GM19193 (cell line): ENCODE data around the gene KRTDAP.

Experiments
- POLR2A ChIP-seq: IDR thresholded peaks from 4 replicates; pipeline ENCODE4 v1.6.1; 2011; ENCODE audit not compliant: insufficient read depth, insufficient read length; ENCODE audit errors: extremely low read depth

Gene KRTDAP, protein sequence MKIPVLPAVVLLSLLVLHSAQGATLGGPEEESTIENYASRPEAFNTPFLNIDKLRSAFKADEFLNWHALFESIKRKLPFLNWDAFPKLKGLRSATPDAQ

DNA sequence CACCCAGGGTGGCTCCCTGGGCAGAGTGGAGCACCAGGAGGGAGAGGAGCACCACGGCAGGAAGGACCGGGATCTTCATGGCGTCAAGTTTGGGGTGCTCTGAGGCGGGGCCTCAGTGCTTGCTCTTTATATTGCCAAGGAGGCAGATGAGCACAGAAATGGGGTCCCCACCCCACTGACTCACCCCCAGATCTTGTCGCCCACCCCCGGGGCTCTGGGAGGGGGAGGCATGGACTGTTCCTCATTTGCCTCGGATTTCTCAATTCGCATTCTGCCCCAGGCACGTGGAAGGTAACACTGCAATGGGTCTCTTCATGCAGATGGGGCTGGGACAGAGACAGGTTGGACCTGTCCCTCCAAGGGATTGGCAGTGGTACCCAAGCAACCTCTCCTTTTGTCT, at the start of gene KRTDAP:
KRTDAP (minus strand) TSS at position 101 of the 400 bp plus-strand sequence; CDS start at position 79, 22 bp downstream.
- TF ChIP-seq POLR2A, result no peak

DNA sequence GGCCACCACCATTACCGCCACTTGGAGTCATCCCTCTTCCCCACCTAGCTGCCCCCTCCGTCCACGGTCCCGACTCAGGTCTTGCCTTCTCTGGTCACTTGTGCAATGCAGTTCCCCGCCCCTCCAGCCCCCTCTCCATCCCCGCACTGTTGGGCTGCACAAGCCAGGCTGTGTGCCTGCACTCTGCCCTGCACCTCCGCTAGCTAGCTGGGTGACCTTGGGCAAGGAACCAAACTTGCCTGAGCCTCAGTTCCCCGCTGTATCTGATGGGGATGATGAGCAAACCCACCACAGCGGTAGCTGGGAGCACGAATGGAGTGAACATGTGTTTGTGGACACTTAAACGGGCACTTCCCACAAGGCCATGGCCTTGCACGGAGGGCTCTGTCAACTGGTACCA, 49.6 kb upstream of the KRTDAP start:
- no peak for TF ChIP-seq POLR2A

DNA sequence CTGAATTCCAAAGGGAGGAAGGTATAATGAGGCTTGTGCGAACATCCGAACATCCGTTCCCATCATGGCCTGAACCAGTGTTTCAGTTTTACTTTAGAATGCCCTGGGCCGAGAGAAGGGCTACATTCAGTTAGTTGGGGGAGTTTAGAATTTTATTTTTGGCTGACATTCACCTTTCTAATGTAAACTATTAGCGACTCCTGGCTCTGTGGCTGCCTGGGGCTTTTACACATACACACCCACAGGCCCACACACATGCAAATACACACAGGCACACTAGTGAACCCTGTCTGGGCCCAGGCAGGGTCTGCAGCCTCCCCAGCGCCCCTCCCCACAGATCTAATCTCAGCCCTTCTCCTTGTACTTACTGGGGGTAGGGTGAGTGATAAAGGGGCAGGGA, 49.0 kb upstream of the KRTDAP start:
- no peak for TF ChIP-seq POLR2A

DNA sequence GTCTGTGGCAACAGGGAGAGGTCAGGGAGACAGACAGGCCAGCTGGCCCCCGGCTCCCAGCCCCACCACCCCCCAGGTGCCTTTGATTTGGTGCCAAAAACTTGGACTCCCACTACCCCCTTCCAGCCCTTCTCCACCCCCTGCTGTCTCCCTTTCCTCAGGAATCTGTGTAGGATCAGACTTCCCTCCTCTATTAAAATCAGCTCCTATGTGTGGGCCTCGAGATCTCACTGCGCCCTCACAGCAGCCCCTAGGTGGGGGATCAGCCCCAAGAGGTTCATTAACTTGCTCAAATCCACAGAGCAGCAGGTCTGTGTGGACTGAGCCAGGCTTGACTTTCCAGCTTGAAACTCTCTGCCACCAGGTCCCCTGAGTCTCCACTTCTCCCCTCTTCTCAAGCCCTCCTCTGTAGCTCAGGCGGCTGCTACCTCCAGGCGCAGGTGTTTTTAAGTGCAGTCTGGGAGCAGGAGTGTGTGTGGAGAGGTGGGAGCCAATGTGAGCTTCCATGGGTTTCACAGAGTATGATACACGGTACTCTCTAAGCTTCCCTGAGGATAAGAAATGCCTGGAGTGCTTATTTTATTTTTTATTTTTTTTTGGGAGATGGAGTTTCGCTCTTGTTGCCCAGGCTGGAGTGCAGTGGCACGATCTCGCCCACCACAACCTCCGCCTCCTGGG, 44.7 kb upstream of the KRTDAP start:
- TF ChIP-seq POLR2A, result no peak

DNA sequence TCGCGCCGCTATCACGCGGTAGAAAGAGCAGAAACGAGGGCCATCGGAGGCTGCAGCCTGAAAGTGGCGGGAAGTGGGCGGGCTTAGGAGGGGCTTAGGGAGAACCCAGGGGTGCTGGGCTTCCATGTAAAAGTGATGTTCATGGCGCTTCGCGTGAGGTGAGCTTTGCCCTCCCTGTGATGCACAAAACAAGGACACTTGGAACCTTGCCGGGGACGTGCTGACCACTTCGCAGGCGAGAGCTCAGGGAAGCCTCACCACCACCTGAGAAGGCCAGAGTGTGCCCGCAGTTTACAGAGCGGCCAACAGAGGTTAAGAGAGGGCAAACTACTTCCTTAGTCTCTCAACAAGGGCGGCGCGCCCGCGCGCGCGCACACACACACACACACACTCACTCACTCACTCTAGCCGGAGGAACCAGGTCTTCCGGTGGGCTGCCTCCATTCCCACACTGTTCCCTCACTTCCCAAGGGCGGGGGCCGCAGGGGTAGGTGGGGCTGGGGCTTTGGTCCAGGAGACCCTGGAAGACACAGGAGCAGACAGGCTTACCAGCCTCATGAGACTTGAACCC, 43.6 kb upstream of the KRTDAP start:
- TF ChIP-seq POLR2A, result no peak

DNA sequence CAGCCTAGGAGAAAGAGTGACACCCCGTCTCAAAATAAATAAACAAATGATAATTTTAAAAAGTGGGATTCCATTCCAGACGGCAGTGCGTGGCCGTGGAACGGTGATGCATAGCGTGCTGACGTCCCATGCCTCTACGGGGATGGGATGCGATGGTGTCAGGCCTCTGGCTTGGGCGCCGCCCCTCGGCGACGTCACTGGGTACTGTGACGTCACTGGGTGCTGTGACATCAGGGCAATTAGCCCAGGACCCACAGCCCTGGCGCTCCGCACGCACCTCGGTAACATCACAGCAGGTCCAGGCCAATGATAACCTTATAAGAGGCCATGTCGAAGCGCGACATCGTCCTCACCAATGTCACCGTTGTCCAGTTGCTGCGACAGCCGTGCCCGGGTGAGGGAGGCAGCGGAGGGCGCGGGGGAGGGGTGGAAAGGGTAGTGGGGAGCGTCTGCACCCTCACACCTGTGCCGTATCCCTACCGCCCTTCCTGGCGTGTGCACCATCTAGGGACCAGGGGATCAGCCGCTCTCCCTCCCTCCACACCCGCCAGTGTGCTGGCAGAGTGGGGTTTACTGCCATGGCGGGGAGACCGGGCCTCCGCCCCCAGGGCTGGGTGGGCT, 43.0 kb upstream of the KRTDAP start, which contains the start of gene GAPDHS:
GAPDHS (plus strand) TSS at position 256 of the 621 bp plus-strand sequence; CDS start at position 328, 72 bp downstream.
- no peak for TF ChIP-seq POLR2A

DNA sequence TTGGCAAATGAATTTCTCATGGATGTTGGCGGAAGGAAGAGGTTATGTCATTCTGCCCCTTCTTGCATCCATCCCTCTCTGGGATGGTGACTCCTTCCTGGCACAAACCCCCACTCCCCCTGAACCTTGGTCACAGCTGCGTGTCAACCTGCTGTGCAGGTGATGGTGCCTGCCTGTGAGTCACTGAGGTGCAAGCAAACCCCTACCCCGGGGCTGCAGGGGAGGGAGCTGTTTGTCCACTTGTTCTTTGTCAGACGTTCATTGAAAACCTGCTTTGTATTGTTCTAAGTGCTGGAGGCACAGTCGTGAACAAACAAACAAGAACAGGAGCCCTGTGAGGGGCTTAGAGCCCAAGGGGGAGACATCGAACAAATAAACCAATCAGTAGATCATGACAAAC, 41.0 kb upstream of the KRTDAP start:
- TF ChIP-seq POLR2A, result no peak

DNA sequence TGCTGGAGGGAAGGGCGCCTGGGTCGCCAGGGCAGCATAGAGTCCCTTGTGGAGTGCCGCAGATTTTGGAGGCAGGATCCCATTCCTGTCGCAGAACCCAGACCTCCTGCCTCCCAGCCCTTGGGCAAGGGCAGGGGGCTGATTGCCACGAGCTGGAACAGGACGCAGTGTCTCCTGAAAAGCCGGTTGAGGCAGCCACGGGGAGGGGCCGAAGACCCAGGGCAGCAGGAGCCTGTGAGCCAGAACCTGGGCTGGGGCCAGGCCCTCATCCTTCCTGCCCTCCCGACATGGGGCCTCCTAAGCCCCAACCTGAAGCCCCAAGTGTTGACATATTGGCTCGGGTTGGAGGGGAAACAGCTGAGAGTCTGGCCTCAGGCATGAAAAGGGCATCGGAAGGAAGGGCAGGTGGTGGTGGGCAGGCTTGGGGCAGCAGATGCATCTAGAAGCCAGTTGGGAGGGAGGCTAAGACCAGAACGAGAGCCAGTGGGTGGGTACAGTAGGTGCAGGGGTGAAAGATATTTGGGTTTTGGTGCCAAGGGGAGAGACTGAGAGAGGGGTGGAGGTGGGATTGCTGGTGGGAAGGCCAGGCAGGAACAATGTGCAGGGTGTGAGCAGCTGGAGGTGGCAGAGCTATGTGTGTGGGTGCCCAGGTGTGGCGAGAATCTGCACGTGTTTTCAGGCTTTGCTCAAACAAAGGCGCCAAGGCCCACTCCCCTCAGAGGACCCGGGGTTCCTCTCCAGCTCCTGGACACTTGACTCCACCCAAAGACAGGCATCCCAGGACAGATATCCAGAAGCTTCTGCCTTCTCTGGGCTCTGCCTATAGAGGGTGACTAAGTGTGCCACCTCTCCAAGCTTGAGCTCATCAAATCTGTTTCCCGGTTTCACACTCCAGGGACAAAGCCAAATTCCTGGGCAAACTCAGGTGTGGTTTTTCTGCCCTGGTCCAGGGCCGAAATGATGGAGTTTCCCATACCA, 39.3 kb upstream of the KRTDAP start:
- TF ChIP-seq POLR2A, result no peak

DNA sequence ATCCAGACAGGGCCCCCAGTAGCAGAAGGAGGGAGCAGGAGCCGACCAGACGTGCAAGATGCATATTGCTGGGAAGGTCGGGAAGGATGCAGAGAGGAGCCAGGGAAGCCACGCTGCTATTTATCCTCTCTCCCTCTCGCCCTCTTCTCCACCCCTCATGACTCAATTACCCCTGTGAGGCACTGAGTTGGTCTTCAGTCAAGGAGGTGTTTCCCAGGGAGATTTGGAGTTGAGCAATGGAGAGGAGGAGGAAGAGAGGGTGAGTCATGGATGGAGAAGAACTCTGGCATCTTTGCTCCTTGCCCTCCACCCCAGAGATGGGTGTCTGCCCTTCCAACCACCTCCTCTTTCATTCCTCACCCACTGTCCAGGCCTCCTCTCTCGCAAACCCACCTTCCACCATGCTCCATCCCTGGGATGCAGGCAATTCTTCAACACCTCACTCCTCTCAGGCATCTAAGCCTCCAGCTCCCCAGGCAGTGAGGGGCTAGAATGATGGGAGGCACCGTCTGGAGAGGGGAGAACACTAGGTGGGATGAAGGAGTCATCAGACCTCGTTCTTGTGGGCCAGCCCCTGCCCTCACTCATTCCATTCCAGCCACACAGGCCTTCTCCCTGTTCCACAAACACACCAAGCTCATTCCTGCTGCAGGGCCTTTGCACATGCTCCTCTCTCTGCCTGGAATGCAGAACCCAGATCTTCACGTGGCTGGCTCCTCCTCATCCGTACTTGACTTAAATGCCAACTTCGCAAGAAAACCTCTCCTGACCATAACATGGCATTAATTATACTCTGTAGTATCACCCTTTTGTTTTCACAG, 38.2 kb upstream of the KRTDAP start, which contains the start of gene SBSN:
SBSN (minus strand) TSS at position 94 of the 821 bp plus-strand sequence; CDS start at position 64, 30 bp downstream.
- TF ChIP-seq POLR2A, result no peak

DNA sequence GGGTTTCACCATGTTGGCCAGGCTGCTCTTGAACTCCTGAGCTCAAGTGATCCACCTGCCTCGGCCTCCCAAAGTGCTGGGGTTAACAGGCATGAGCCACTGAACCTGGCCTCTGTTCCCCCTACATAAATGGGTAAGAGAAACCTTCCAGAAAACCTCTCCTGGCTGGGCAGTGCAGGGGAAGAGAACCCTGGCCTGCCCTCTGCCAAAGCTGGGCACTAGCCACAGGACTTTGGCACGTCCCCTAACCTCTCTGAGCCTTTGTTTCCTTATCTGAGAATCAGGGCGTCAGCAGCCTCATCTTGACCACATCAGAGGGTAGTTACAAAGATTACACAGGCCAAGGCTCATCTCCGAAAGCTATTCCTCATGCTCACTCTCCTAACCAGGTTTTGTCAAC, 35.6 kb upstream of the KRTDAP start:
- TF ChIP-seq POLR2A, result no peak

DNA sequence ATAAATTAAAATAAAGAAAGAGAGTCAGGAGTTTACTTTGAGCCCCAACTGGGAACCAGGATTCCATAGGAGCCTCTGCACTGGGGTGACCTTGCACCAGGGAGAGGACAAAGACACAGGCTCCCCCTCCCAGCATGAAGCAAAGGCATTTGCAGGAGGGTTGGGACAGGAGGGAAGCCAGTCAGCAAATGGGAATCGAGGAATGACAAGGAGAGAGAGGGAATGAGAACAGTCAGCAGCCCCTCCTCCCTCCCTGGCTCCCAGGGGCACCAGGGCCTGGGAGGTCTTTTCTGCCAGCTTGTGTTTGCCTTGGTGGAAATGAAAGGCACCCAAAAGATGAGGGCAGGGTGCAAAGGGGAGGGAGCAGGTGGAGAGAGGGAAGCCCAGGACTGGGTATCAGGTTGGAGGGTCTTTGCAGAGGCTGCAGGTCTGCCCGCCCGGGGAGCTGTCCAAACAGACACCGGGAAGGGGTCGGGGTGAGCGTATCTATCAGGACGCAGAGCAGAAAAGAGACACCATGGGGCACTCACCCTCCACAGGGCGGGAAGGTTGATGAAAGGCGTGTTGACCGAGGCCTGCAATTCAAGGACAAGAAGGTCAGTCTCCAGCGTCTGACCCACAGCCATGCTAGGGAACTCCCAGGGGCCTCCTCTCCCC, 34.0 kb upstream of the KRTDAP start:
- TF ChIP-seq POLR2A, result no peak

DNA sequence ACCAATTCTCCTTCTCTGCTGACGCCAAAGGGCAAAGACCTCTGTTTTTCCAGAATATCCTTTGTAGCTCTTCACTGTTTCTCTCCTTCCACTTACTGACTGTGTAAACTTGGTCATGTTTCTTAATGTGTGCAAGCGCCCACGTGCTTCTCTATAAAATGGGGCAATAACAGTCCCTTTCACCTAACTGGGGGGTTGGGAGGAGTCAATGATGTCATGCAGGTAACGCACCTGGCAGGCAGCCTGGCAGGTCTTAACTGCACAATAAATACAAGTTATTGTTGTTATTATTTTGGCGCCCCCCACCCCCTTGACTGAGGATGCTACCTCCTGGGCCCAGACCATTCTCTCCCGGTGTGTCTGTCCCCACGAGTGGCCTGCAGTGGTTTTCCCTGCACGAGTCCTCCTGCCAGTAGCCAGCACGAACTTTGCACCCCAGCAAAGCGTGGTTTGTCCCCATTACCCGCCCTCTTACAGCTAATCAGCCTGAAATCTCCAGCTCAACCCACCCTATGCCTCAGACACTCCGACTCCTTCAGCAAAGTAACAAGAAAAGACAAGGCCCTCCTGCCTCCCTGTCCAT, 32.6 kb upstream of the KRTDAP start:
- no peak for TF ChIP-seq POLR2A
